OCI-LY1 (cell line): ENCODE results near the gene CDH13.

ENCODE experiments used
- H2AFZ ChIP-seq: fragments of 200-600 bp; sonication (generic), shearing (Covaris generic); 2 replicates; pipeline ENCODE4 v1.6.0; 2014; ENCODE audit warnings: antibody characterized with exemption, mild to moderate bottlenecking, low read length
- H3F3A ChIP-seq: fragments of 200-600 bp; sonication (generic), shearing (Covaris generic); 2 replicates; pipeline ENCODE4 v1.6.0; 2014; ENCODE audit warnings: mild to moderate bottlenecking, antibody characterized with exemption, low read length, moderate library complexity; ENCODE audit not compliant: insufficient read depth
- H3K27ac ChIP-seq: fragments of 200-600 bp; sonication (generic); 2 replicates; pipeline ENCODE4 v1.5.1; 2014; ENCODE audit warnings: low read length, mixed run types, mild to moderate bottlenecking, low read depth; ENCODE audit not compliant: poor library complexity, severe bottlenecking
- H3K27me3 ChIP-seq: fragments of 200-600 bp; sonication (generic); 2 replicates; pipeline ENCODE4 v1.6.0; 2014; ENCODE audit warnings: antibody characterized with exemption, mild to moderate bottlenecking, low read length, moderate library complexity; ENCODE audit not compliant: insufficient read depth
- H3K36me3 ChIP-seq: fragments of 200-600 bp; sonication (generic); 2 replicates; pipeline ENCODE4 v1.6.1; 2014; ENCODE audit warnings: mild to moderate bottlenecking, antibody characterized with exemption, low read length, moderate library complexity, mixed read lengths; ENCODE audit not compliant: insufficient read depth
- H3K4me1 ChIP-seq: fragments of 200-600 bp; sonication (generic); 2 replicates; pipeline ENCODE4 v1.5.1; 2014; ENCODE audit warnings: mild to moderate bottlenecking, low read length, moderate library complexity; ENCODE audit not compliant: insufficient read depth, severe bottlenecking
- H3K4me2 ChIP-seq: fragments of 200-600 bp; sonication (generic), shearing (Covaris generic); 2 replicates; pipeline ENCODE4 v1.6.1; 2014; ENCODE audit warnings: low read length
- H3K4me3 ChIP-seq: fragments of 200-600 bp; sonication (generic); 2 replicates; pipeline ENCODE4 v1.5.1; 2014; ENCODE audit warnings: low read length, low read depth, mild to moderate bottlenecking, mixed read lengths; ENCODE audit not compliant: poor library complexity, severe bottlenecking
- H3K79me2 ChIP-seq: fragments of 200-600 bp; shearing (Covaris generic); 2 replicates; pipeline ENCODE4 v1.6.1; 2016; ENCODE audit warnings: mixed run types, low read length, mixed read lengths; ENCODE audit not compliant: insufficient read depth
- H3K9ac ChIP-seq: fragments of 200-600 bp; sonication (generic), shearing (Covaris generic); 2 replicates; pipeline ENCODE4 v1.6.1; 2014; ENCODE audit warnings: mild to moderate bottlenecking, low read length, mixed read lengths
- H3K9me2 ChIP-seq: fragments of 200-600 bp; sonication (generic), shearing (Covaris generic); 2 replicates; pipeline ENCODE4 v1.6.1; 2014; ENCODE audit warnings: low read depth, mild to moderate bottlenecking, low read length, mixed read lengths
- H3K9me3 ChIP-seq: fragments of 200-600 bp; shearing (Covaris generic); 2 replicates; pipeline ENCODE4 v1.6.1; 2014; ENCODE audit warnings: low read length, mixed read lengths
- H4K20me1 ChIP-seq: fragments of 200-600 bp; sonication (generic), shearing (Covaris generic); 2 replicates; pipeline ENCODE4 v1.6.0; 2016; ENCODE audit warnings: mild to moderate bottlenecking, low read length; ENCODE audit not compliant: insufficient read depth
- EZH2 ChIP-seq: fragments of 200-600 bp; sonication (generic), shearing (Covaris generic); IDR thresholded peaks from 2 replicates; pipeline ENCODE4 v1.8.0; 2017; ENCODE audit warnings: borderline replicate concordance, mixed run types, mild to moderate bottlenecking, antibody characterized with exemption, low read length, moderate library complexity, mixed read lengths
- TF ChIP-seq, protein P1 (sequence below): fragments of 200-600 bp; sonication (generic), shearing (Covaris generic); IDR thresholded peaks from 2 replicates; pipeline ENCODE4 v1.5.1; 2017; ENCODE audit warnings: mild to moderate bottlenecking, antibody characterized with exemption, low read length, moderate library complexity, mixed read lengths

CDH13 gene

GRCh38 chr16:83847371-83848225, 1220.8 kb downstream of the CDH13 start:
- no peak overlapping the region for H3K4me3 ChIP-seq
- no peak overlapping the region for H3K27ac ChIP-seq
- no peak overlapping the region for H3K9ac ChIP-seq
- no peaks in the 10 kb centered on the region for H3K79me2 ChIP-seq
- H3K9me3 ChIP-seq, result no peaks in the 10 kb centered on the region
- H4K20me1 ChIP-seq, result no peaks in the 10 kb centered on the region
- no peaks in the 10 kb centered on the region for H3K27me3 ChIP-seq
- no peaks in the 10 kb centered on the region for H3K9me2 ChIP-seq
- H2AFZ ChIP-seq, result no peak overlapping the region
- no peaks in the 10 kb centered on the region for H3F3A ChIP-seq
- peaks cover 26% of the 10 kb centered on the region for H3K4me1 ChIP-seq
- TF ChIP-seq EZH2, result no peak
- TF ChIP-seq, protein P1, sequence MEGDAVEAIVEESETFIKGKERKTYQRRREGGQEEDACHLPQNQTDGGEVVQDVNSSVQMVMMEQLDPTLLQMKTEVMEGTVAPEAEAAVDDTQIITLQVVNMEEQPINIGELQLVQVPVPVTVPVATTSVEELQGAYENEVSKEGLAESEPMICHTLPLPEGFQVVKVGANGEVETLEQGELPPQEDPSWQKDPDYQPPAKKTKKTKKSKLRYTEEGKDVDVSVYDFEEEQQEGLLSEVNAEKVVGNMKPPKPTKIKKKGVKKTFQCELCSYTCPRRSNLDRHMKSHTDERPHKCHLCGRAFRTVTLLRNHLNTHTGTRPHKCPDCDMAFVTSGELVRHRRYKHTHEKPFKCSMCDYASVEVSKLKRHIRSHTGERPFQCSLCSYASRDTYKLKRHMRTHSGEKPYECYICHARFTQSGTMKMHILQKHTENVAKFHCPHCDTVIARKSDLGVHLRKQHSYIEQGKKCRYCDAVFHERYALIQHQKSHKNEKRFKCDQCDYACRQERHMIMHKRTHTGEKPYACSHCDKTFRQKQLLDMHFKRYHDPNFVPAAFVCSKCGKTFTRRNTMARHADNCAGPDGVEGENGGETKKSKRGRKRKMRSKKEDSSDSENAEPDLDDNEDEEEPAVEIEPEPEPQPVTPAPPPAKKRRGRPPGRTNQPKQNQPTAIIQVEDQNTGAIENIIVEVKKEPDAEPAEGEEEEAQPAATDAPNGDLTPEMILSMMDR, result no peak
- no peak overlapping the region for H3K4me2 ChIP-seq
- no peaks in the 10 kb centered on the region for H3K36me3 ChIP-seq

DNA sequence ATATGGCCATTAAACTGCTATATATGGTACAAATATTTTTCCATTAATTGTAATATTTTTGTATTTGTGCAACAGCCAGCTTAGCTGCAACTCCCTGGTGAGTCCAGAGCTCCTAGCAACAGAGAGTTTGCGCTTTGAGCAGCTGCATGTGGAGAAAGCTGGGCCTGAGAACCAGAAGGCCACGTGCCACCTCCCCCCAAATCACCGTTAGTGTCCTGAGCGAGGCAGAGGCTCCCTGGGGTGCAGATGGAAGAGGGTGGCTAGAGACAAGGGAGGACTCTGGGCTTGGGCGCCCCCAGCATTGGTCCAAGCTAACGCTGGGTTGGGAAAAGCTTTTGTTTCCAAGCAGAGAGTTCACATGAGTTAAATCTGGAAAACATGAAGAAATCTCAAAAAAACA, 1222.7 kb downstream of the CDH13 start:
- no peak overlapping the region for H3K9ac ChIP-seq
- H4K20me1 ChIP-seq, result no peaks in the 10 kb centered on the region
- no peak overlapping the region for H3K27ac ChIP-seq
- no peak overlapping the region for H3K4me2 ChIP-seq
- no peak for TF ChIP-seq EZH2
- TF ChIP-seq, protein P1, result no peak
- no peaks in the 10 kb centered on the region for H3F3A ChIP-seq
- H3K9me2 ChIP-seq, result no peaks in the 10 kb centered on the region
- H3K9me3 ChIP-seq, result no peaks in the 10 kb centered on the region
- H3K27me3 ChIP-seq, result no peaks in the 10 kb centered on the region
- H3K36me3 ChIP-seq, result no peaks in the 10 kb centered on the region
- H3K79me2 ChIP-seq, result no peaks in the 10 kb centered on the region
- no peak overlapping the region for H3K4me3 ChIP-seq
- H2AFZ ChIP-seq, result no peak overlapping the region
- peaks cover 7% of the 10 kb centered on the region for H3K4me1 ChIP-seq
